MM.1S (cell line): Measurements from ENCODE around the gene DISP2.

Source experiments
- EZH2 ChIP-seq: fragments of 300-600 bp; sonication (generic); optimal IDR thresholded peaks from 2 replicates; pipeline ENCODE3; 2017; ENCODE audit warnings: low read depth, mild to moderate bottlenecking, antibody characterized with exemption, low read length, mixed read lengths
- EZH2phosphoT487 ChIP-seq: fragments of 300-600 bp; sonication (generic); IDR thresholded peaks from 2 replicates; pipeline ENCODE4 v1.6.1; 2018; ENCODE audit warnings: antibody characterized with exemption, low read length
- TF ChIP-seq, protein P1 (sequence below): fragments of 300-600 bp; sonication (generic); IDR thresholded peaks from 2 replicates; pipeline ENCODE4 v1.5.1; 2016; ENCODE audit warnings: antibody characterized with exemption, low read length, mixed read lengths

DNA sequence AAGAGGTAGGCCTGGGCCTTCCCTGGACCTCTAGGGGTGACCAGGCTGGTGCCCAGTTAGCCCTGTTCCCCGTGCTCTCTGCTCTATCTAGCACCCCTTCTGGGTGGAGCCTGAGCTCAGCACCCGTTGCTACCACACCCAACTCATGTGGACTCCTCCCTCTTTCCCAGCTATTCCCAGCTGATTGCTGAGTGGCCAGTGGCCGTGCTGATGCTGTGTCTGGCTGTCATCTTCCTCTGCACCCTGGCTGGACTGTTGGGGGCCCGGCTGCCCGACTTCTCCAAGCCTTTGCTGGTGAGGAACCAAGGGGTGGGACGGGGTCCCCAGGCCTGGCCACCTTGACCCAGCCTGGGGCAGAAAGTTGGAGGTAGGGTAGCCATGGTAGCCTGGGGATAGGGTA is 6.2 kb downstream of the DISP2 start:
- TF ChIP-seq, protein P1, sequence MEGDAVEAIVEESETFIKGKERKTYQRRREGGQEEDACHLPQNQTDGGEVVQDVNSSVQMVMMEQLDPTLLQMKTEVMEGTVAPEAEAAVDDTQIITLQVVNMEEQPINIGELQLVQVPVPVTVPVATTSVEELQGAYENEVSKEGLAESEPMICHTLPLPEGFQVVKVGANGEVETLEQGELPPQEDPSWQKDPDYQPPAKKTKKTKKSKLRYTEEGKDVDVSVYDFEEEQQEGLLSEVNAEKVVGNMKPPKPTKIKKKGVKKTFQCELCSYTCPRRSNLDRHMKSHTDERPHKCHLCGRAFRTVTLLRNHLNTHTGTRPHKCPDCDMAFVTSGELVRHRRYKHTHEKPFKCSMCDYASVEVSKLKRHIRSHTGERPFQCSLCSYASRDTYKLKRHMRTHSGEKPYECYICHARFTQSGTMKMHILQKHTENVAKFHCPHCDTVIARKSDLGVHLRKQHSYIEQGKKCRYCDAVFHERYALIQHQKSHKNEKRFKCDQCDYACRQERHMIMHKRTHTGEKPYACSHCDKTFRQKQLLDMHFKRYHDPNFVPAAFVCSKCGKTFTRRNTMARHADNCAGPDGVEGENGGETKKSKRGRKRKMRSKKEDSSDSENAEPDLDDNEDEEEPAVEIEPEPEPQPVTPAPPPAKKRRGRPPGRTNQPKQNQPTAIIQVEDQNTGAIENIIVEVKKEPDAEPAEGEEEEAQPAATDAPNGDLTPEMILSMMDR = no peak
- no peak for TF ChIP-seq EZH2
- no peak for TF ChIP-seq EZH2phosphoT487
